Upper lobe of left lung (tissue), 4 donors: Measurements from ENCODE around the gene IMMP2L.

Experiments
- EP300 ChIP-seq, 4 donors: sonication (generic); formaldehyde crosslinking; IDR thresholded peaks; one replicate each; pipeline ENCODE4 v1.5.1; 2017; ENCODE audit warnings: antibody characterized with exemption in 4 of 4, control low read depth in 2 of 4
- TF ChIP-seq, protein P1 (sequence below), 6 experiments: fragments of 450-650 bp in 4 of 6; fragments of 200-600 bp in 2 of 6; sonication (generic) in 2 of 6; IDR thresholded peaks; one replicate each; pipeline ENCODE4 v1.5.1; 2016 to 2019; ENCODE audit warnings: antibody characterized with exemption in 6 of 6

DNA sequence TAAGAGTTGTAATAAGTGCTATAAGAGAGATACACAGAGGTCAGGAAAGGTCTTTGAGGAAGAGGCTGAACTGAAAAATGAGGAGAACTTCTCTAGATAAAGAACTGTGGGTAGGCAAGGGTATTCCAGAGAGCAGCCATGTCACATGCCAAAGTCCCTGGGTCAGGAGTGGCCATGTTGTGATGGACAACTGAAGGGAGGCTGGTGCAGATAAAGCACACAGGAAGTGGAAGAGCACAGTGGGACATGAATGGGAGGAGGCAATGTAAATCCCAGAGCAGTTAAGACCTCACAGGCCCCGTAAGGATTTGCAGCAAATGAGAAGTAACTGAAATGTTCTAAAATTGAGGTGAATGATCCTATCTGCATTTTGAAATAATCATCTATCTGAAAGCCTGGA, 37.2 kb downstream of the IMMP2L start:
- TF ChIP-seq, protein P1, sequence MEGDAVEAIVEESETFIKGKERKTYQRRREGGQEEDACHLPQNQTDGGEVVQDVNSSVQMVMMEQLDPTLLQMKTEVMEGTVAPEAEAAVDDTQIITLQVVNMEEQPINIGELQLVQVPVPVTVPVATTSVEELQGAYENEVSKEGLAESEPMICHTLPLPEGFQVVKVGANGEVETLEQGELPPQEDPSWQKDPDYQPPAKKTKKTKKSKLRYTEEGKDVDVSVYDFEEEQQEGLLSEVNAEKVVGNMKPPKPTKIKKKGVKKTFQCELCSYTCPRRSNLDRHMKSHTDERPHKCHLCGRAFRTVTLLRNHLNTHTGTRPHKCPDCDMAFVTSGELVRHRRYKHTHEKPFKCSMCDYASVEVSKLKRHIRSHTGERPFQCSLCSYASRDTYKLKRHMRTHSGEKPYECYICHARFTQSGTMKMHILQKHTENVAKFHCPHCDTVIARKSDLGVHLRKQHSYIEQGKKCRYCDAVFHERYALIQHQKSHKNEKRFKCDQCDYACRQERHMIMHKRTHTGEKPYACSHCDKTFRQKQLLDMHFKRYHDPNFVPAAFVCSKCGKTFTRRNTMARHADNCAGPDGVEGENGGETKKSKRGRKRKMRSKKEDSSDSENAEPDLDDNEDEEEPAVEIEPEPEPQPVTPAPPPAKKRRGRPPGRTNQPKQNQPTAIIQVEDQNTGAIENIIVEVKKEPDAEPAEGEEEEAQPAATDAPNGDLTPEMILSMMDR (IDR thresholded peaks at IDR 0.05), result no peak
- TF ChIP-seq EP300 (IDR thresholded peaks at IDR 0.05), result no peak
